ENCODE measurements around the gene ZYG11A. TPM values are rescaled to one million over a fixed set of nuclear protein-coding genes. Genes with fewer than 3 reads are reported as not detected.

Gene ZYG11A
- total and polyA plus RNA-seq, 9 donors = 0.02 to 0.13 (median 0.08) TPM; not detected in 4

DNA sequence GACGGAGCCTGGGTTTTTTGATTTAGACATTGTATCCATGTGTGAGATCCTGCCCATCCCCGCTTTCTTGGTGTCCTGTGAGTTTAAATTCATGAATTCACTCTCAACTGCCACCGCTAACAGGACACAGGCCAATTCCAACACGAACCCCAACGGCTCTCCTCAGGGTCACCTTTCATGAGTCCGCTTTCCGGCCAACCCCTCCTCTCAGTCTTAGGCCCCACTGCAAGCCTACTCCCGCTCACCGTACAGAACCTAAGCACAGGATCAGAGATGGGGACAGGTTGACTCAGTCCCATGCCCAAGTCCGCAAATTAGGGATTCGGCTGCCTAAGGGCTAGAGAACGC, 84.3 kb downstream of the ZYG11A start:
- Histone ChIP-seq H3K36me3 (no peaks in the 10 kb centered on the region), H3K27ac (peak overlapping the region in 1 of 2 donors; percentile 72), H3K4me1 (ENCODE audit: insufficient read depth) (peaks cover 11% of the 10 kb centered on the region), H3K9me3 (no peaks in the 10 kb centered on the region), H3K27me3 (no peaks in the 10 kb centered on the region), H3K4me3 (peak overlapping the region; percentile 74)
- no peak for DNase-seq
- WGBS, 3 donors = 9 to 13% (median 10%) methylated on average over 12 of the region's 12 CpGs
- TF ChIP-seq EP300 (IDR thresholded peaks at IDR 0.05) = no peak
- TF ChIP-seq POLR2A (IDR thresholded peaks at IDR 0.05) = no peak
- TF ChIP-seq CTCF (IDR thresholded peaks at IDR 0.05) = no peak
- intact Hi-C loops (cut with DNase I) = loop anchor here in 1 of 4 donors (10.0 kb wide), 2 partner anchors 222 to 1952 kb away; partner anchors contain the start of gene CDKN2C

- H3K4me3 ChIP-seq = peak within 1 kb of the TSS; percentile 74
- no peaks in the 10 kb centered on the region for H3K36me3 ChIP-seq
- H3K27me3 ChIP-seq = no peaks in the 10 kb centered on the region
- no peak for TF ChIP-seq CTCF (IDR thresholded peaks at IDR 0.05)
- no peak for TF ChIP-seq EP300 (IDR thresholded peaks at IDR 0.05)
- TF ChIP-seq POLR2A (IDR thresholded peaks at IDR 0.05) = peak; percentile 63
- intact Hi-C loops (cut with DNase I) = loop anchor here in 1 of 4 donors (10.0 kb wide), 2 partner anchors 223 to 1953 kb away; partner anchors contain the start of gene CDKN2C
- peak within 1 kb of the TSS; percentile 72 to 82 for H3K27ac ChIP-seq
- 0 to 1% (median 0%) methylated on average over 49 to 65 of the region's 65 CpGs for WGBS, 3 donors
- no peaks in the 10 kb centered on the region for H3K9me3 ChIP-seq
- peaks cover 9% of the 10 kb centered on the region for H3K4me1 ChIP-seq (ENCODE audit: insufficient read depth)
- peak; percentile 84 to 88 (median 86) for DNase-seq
Measured at GRCh38 chr1:52927212-52928014, 84.9 kb downstream of the ZYG11A start, which contains the start of gene SCP2. TSS of gene SCP2 (plus strand) at chr1:52927276. CDS start at chr1:52927397, 121 bp downstream.

- TF ChIP-seq POLR2A (IDR thresholded peaks at IDR 0.05) (no peak), EP300 (IDR thresholded peaks at IDR 0.05) (no peak), CTCF (IDR thresholded peaks at IDR 0.05) (no peak)
- H3K9me3 ChIP-seq = no peaks in the 10 kb centered on the region
- no peak for DNase-seq
- H3K4me3 ChIP-seq = peak overlapping the region; percentile 74
- H3K4me1 ChIP-seq (ENCODE audit: insufficient read depth) = peaks cover 9% of the 10 kb centered on the region
- WGBS, 3 donors = 10 to 16% (median 16%) methylated on average over 15 of the region's 15 CpGs
- no peaks in the 10 kb centered on the region for H3K36me3 ChIP-seq
- intact Hi-C loops (cut with DNase I) = loop anchor here in 1 of 4 donors (10.0 kb wide), 2 partner anchors 223 to 1953 kb away; partner anchors contain the start of gene CDKN2C
- H3K27me3 ChIP-seq = no peaks in the 10 kb centered on the region
- H3K27ac ChIP-seq = peak overlapping the region in 1 of 2 donors; percentile 72
Measured at GRCh38 chr1:52928015-52928404, 85.5 kb downstream of the ZYG11A start.

- H3K27me3 ChIP-seq = no peaks in the 10 kb centered on the region
- 91 to 93% (median 93%) methylated on average over 4 of the region's 4 CpGs for WGBS, 3 donors
- no peak for TF ChIP-seq CTCF (IDR thresholded peaks at IDR 0.05)
- no peak for TF ChIP-seq POLR2A (IDR thresholded peaks at IDR 0.05)
- no peak for TF ChIP-seq EP300 (IDR thresholded peaks at IDR 0.05)
Measured at GRCh38 chr1:52929019-52929418, 86.5 kb downstream of the ZYG11A start.

More at GRCh38 chr1:52929019-52929418, 86.5 kb downstream of the ZYG11A start:
- H3K27ac ChIP-seq = no peak overlapping the region
- no peaks in the 10 kb centered on the region for H3K9me3 ChIP-seq
- intact Hi-C loops (cut with DNase I) = loop anchor here in 1 of 4 donors (10.0 kb wide), 2 partner anchors 224 to 1954 kb away; partner anchors contain the start of gene CDKN2C
- no peaks in the 10 kb centered on the region for H3K36me3 ChIP-seq
- no peak for DNase-seq
- no peak overlapping the region for H3K4me3 ChIP-seq
- peaks cover 9% of the 10 kb centered on the region for H3K4me1 ChIP-seq (ENCODE audit: insufficient read depth)
